IMR-90 (cell line): ENCODE results near the gene TYR. TPM values are rescaled to one million over a fixed set of nuclear protein-coding genes. Genes with fewer than 3 reads are reported as not detected.

Experiments
- ATAC-seq: fragments of 200-7000 bp; cut with Tn5 transposase; 2 replicates; pipeline ENCODE4 v1.9.1; 2020; ENCODE audit warnings: low read depth, mild to moderate bottlenecking, moderate library complexity
- Bru-seq: library from RNA; stranded (reverse); fragments of 400-500 nt; gene quantifications from one replicate; lab custom pipeline; 2021; lab: Mats Ljungman, UMichigan
- BruChase-seq, 2 experiments: library from RNA; stranded (reverse); fragments of 400-500 nt; gene quantifications; one replicate each; lab custom pipeline; 2021; lab: Mats Ljungman, UMichigan
- BruUV-seq: library from RNA; stranded (reverse); fragments of 400-500 nt; replicated peaks from 2 replicates; lab custom pipeline; 2021; lab: Mats Ljungman, UMichigan
- CTCF ChIA-PET: fragments of 300-600 bp; formaldehyde crosslinking; extraction: SDS; loops from one replicate; lab custom pipeline; 2021; ENCODE audit warnings: antibody characterized with exemption; lab: Yijun Ruan, JAX
- POLR2A ChIA-PET: fragments of 300-600 bp; sonication (Branson Sonifier 250); formaldehyde crosslinking; loops from one replicate; lab custom pipeline; 2022; ENCODE audit warnings: antibody characterized with exemption; ENCODE audit not compliant: unreplicated experiment; lab: Charles Lee
- DNase-seq: peaks from one replicate; pipeline ENCODE4 v3.0.0; 2013
- H2AFZ ChIP-seq: replicated peaks from 2 replicates; pipeline ENCODE3; 2013; ENCODE audit warnings: low read length, mild to moderate bottlenecking; ENCODE audit not compliant: poor library complexity
- H2AK5ac ChIP-seq: 2 replicates; pipeline ENCODE4 v1.6.1; 2013; ENCODE audit warnings: low read depth, low read length, inconsistent platforms
- H2AK9ac ChIP-seq: replicated peaks from 2 replicates; pipeline ENCODE3; 2013; ENCODE audit warnings: mild to moderate bottlenecking, low read depth, low read length, moderate library complexity; ENCODE audit not compliant: poor library complexity
- H2BK120ac ChIP-seq: 2 replicates; pipeline ENCODE4 v1.6.1; 2013; ENCODE audit warnings: low read depth, low read length, inconsistent platforms
- H2BK15ac ChIP-seq: 3 replicates; pipeline ENCODE4 v1.6.1; 2013; ENCODE audit warnings: low read depth, low read length, inconsistent platforms
- H2BK20ac ChIP-seq: 2 replicates; pipeline ENCODE4 v1.6.1; 2013; ENCODE audit warnings: low read depth, mild to moderate bottlenecking, inconsistent platforms, low read length, moderate library complexity
- H2BK5ac ChIP-seq: 2 replicates; pipeline ENCODE4 v1.6.1; 2013; ENCODE audit warnings: mild to moderate bottlenecking, low read depth, low read length, inconsistent platforms; ENCODE audit not compliant: poor library complexity, severe bottlenecking
- H3K14ac ChIP-seq: replicated peaks from 2 replicates; pipeline ENCODE4 v1.6.1; 2013; ENCODE audit warnings: low read depth, low read length, inconsistent platforms
- H3K18ac ChIP-seq: 2 replicates; pipeline ENCODE4 v1.6.1; 2013; ENCODE audit warnings: low read depth, low read length, control low read depth
- H3K23ac ChIP-seq: 2 replicates; pipeline ENCODE4 v1.6.1; 2013; ENCODE audit warnings: low read depth, low read length, inconsistent platforms
- H3K27ac ChIP-seq: 2 replicates; pipeline ENCODE4 v1.5.1; 2013; ENCODE audit warnings: mild to moderate bottlenecking, control low read depth, low read length; ENCODE audit not compliant: insufficient read depth
- H3K27me3 ChIP-seq: 2 replicates; pipeline ENCODE4 v1.6.1; 2013; ENCODE audit warnings: low read length; ENCODE audit not compliant: control insufficient read depth, insufficient read depth
- H3K36me3 ChIP-seq: 2 replicates; pipeline ENCODE4 v1.6.1; 2013; ENCODE audit warnings: low read length, mixed read lengths; ENCODE audit not compliant: control insufficient read depth, insufficient read depth
- H3K4ac ChIP-seq: 2 replicates; pipeline ENCODE4 v1.6.1; 2013; ENCODE audit warnings: low read depth, low read length, inconsistent platforms
- H3K4me1 ChIP-seq: 2 replicates; pipeline ENCODE4 v1.6.1; 2013; ENCODE audit warnings: low read length, mixed read lengths; ENCODE audit not compliant: control insufficient read depth, insufficient read depth
- H3K4me2 ChIP-seq: 2 replicates; pipeline ENCODE4 v1.6.1; 2013; ENCODE audit warnings: low read depth, mild to moderate bottlenecking, control low read depth, low read length, moderate library complexity
- H3K4me3 ChIP-seq: 2 replicates; pipeline ENCODE4 v1.5.1; 2013; ENCODE audit warnings: low read depth, mild to moderate bottlenecking, control low read depth, low read length, moderate library complexity; ENCODE audit not compliant: insufficient read depth
- H3K56ac ChIP-seq: 2 replicates; pipeline ENCODE4 v1.6.1; 2013; ENCODE audit warnings: low read length, inconsistent platforms; ENCODE audit not compliant: insufficient read depth; ENCODE audit errors: extremely low read depth
- H3K79me1 ChIP-seq, 2 experiments: 2 replicates each; pipeline ENCODE4 v1.6.1; 2013; ENCODE audit warnings: low read length in 2 of 2, inconsistent platforms in 1 of 2, low read depth in 1 of 2
- H3K9ac ChIP-seq: 2 replicates; pipeline ENCODE4 v1.6.1; 2013; ENCODE audit warnings: low read depth, low read length, control low read depth
- H3K9me1 ChIP-seq: 2 replicates; pipeline ENCODE4 v1.6.1; 2013; ENCODE audit warnings: low read length, inconsistent platforms; ENCODE audit not compliant: insufficient read depth
- H3K9me3 ChIP-seq: 2 replicates; pipeline ENCODE4 v1.6.1; 2013; ENCODE audit warnings: low read length; ENCODE audit not compliant: control insufficient read depth, insufficient read depth
- H4K20me1 ChIP-seq: 2 replicates; pipeline ENCODE4 v1.6.1; 2013; ENCODE audit warnings: low read length, inconsistent platforms; ENCODE audit not compliant: insufficient read depth
- H4K5ac ChIP-seq: 2 replicates; pipeline ENCODE4 v1.6.1; 2013; ENCODE audit warnings: mild to moderate bottlenecking, low read depth, low read length, control low read depth
- H4K8ac ChIP-seq, 2 experiments: 2 replicates each; pipeline ENCODE4 v1.6.1; 2013; ENCODE audit warnings: low read depth in 2 of 2, low read length in 2 of 2, control low read depth in 1 of 2, inconsistent platforms in 1 of 2
- H4K91ac ChIP-seq: 2 replicates; pipeline ENCODE4 v1.6.1; 2013; ENCODE audit warnings: low read depth, low read length, inconsistent platforms; ENCODE audit not compliant: insufficient read depth
- BHLHE40 ChIP-seq: fragments of 150-350 bp; IDR thresholded peaks from 2 replicates; pipeline ENCODE4 v1.6.1; 2016; ENCODE audit warnings: mild to moderate bottlenecking, low read depth, low read length
- CTCF ChIP-seq: conservative IDR thresholded peaks from 2 replicates; pipeline ENCODE4 v1.5.1; 2012; ENCODE audit warnings: mild to moderate bottlenecking, low read depth, low read length, improper control_type of control experiment
- FOS ChIP-seq: fragments of 150-350 bp; IDR thresholded peaks from 2 replicates; pipeline ENCODE4 v1.6.1; 2016; ENCODE audit warnings: low read depth, low read length
- NFE2L2 ChIP-seq: fragments of 150-350 bp; IDR thresholded peaks from 2 replicates; pipeline ENCODE4 v1.6.1; 2016; ENCODE audit warnings: low read depth, mild to moderate bottlenecking, low read length
- RFX5 ChIP-seq: IDR thresholded peaks from 2 replicates; pipeline ENCODE4 v1.8.0; 2012; ENCODE audit warnings: low read depth, mild to moderate bottlenecking, low read length, moderate library complexity
- WGBS, 2 experiments: methylation state at CpG; one replicate each; pipeline versions ENCODE4 v1.1.5 to v1.1.7; 2013; ENCODE audit warnings: missing lambda C conversion rate in 2 of 2; ENCODE audit not compliant: insufficient read length in 1 of 2; ENCODE audit errors: extremely low coverage in 2 of 2; 5-methylcytosine and 5-hydroxymethylcytosine counted together
- dilution Hi-C: fragments of 300-500 bp; cut with HindIII; formaldehyde crosslinking; loops from one replicate; pipeline ENCODE4 v1.14.3; 2018; ENCODE audit warnings: low sequenced_read_pairs; ENCODE audit not compliant: unreplicated experiment
- in situ Hi-C: fragments of 300-500 bp; cut with MboI; formaldehyde crosslinking; loops from 3 replicates; pipeline ENCODE4 v1.14.3; 2019; ENCODE audit warnings: low sequenced_read_pairs, inconsistent platforms, mixed read lengths
- intact Hi-C: fragments of 100-400 bp; cut with micrococcal nuclease; formaldehyde crosslinking; loops from 2 replicates; pipeline ENCODE4 v1.10.0; 2022
- long read RNA-seq: library from polyadenylated mRNA; unstranded; transcript quantifications from one replicate; pipeline ENCODE4 v2.0.0, GENCODE V29; 2021; ENCODE audit not compliant: unreplicated experiment
- polyA plus RNA-seq, 3 experiments: library from polyadenylated mRNA; depleted of rRNA; stranded (reverse); fragments of >200 nt; gene quantifications; 2 replicates each; pipeline ENCODE4 v1.2.3, GENCODE V29; 2012; ENCODE audit warnings: low replicate concordance in 1 of 3
- total RNA-seq: library from RNA; depleted of rRNA; stranded (reverse); fragments of >200 nt; gene quantifications from 2 replicates; pipeline ENCODE4 v1.2.3, GENCODE V29; 2012; rRNA removed

TYR gene
- total RNA-seq (not detected in 2 replicates), polyA plus RNA-seq (2012; rRNA removed) (not detected in 2 replicates), Bru-seq, nascent RNA (percentile 2 among the genes with signal in this experiment), BruChase-seq, experiment 1, labeled RNA remaining after a 6-hour chase (percentile 1 among the genes with signal in this experiment), BruChase-seq, experiment 2, labeled RNA remaining after a 2-hour chase (not detected)
- not detected in 2 replicates for polyA plus RNA-seq (2012; cell fraction: cytosol; rRNA removed)
- not detected in 2 replicates for polyA plus RNA-seq (2012; cell fraction: nucleus; rRNA removed; ENCODE audit: low replicate concordance)
- long read RNA-seq = 0 reads

- intact Hi-C loops = no loop called here
- no peak for DNase-seq
- Histone ChIP-seq H3K56ac (no peak within 1 kb of the TSS), H4K5ac (no peak within 1 kb of the TSS), H3K4me2 (no peak within 1 kb of the TSS), H2BK15ac (no peak within 1 kb of the TSS), H3K18ac (no peak within 1 kb of the TSS), H2AK9ac (no peak within 1 kb of the TSS), H2AK5ac (no peak within 1 kb of the TSS), H4K20me1 (no peaks in the 10 kb centered on the region), H2BK5ac (no peak within 1 kb of the TSS), H3K79me1 (no peaks in the 10 kb centered on the region), H2AFZ (no peak within 1 kb of the TSS), H3K9me1 (no peaks in the 10 kb centered on the region), H3K14ac (no peak within 1 kb of the TSS), H3K4me3 (no peak within 1 kb of the TSS), H3K27me3 (no peaks in the 10 kb centered on the region), H3K4ac (no peak within 1 kb of the TSS), H3K9me3 (no peaks in the 10 kb centered on the region), H2BK20ac (no peak within 1 kb of the TSS), H3K4me1 (no peaks in the 10 kb centered on the region), H4K8ac (no peak within 1 kb of the TSS), H3K9ac (no peak within 1 kb of the TSS), H3K27ac (no peak within 1 kb of the TSS), H2BK120ac (no peak within 1 kb of the TSS), H3K23ac (no peak within 1 kb of the TSS), H4K91ac (no peak within 1 kb of the TSS), H3K36me3 (no peaks in the 10 kb centered on the region)
- ChIA-PET CTCF (interaction anchor here (0.6 kb wide), 1 partner anchor 762 kb away, joined by 4 read pairs; no protein-coding TSS in a partner anchor), POLR2A (no interaction called here)
- TF ChIP-seq NFE2L2 (no peak), FOS (no peak), RFX5 (no peak), BHLHE40 (no peak), CTCF (no peak)
- dilution Hi-C loops = no loop called here
- ATAC-seq = no peak
- WGBS, 2 experiments = no CpG with 5 or more reads among the region's 8 CpGs
- in situ Hi-C loops = no loop called here
- no TSS peak for BruUV-seq
These were observed at the start of gene TYR for GRCh38 chr11:89177691-89178231. TSS of gene TYR (plus strand) at chr11:89177875. CDS start at chr11:89177954, 79 bp downstream.
